ENCODE results near the gene TLX2. TPM values are rescaled to one million over a fixed set of nuclear protein-coding genes. Genes with fewer than 3 reads are reported as not detected.
"Not testable (repeated sequence)": the region's sequence is repeated elsewhere in the genome, so short reads cannot be mapped to it uniquely, and the experiment has no call there.

TLX2 gene
- total RNA-seq, 1 donor from 2014 or later, result not detected

DNA sequence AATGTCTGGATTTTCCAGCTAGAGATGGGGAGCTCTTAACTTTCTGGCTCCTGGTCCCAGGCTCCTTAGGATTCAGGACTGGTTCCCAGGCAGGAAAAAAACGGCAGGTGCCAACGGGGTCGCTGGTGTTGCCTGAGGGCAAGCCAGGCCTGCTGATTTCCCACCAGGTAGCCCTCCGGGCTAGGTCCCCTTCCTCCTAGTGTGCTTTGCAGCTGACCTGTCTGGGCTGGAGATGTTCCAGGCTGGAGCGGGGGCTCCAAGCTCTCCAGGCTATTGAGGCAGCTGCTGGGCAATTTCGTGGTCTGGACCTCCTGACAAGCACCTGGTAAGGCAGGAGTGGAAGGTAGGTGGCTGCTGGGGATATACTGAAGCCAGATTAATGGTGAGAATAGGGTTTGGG is 39.8 kb upstream of the TLX2 start:
- TF ChIP-seq, protein P1, sequence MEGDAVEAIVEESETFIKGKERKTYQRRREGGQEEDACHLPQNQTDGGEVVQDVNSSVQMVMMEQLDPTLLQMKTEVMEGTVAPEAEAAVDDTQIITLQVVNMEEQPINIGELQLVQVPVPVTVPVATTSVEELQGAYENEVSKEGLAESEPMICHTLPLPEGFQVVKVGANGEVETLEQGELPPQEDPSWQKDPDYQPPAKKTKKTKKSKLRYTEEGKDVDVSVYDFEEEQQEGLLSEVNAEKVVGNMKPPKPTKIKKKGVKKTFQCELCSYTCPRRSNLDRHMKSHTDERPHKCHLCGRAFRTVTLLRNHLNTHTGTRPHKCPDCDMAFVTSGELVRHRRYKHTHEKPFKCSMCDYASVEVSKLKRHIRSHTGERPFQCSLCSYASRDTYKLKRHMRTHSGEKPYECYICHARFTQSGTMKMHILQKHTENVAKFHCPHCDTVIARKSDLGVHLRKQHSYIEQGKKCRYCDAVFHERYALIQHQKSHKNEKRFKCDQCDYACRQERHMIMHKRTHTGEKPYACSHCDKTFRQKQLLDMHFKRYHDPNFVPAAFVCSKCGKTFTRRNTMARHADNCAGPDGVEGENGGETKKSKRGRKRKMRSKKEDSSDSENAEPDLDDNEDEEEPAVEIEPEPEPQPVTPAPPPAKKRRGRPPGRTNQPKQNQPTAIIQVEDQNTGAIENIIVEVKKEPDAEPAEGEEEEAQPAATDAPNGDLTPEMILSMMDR (IDR thresholded peaks at IDR 0.05; ENCODE audit: insufficient read depth, low read length, severe bottlenecking), result no peak
- Histone ChIP-seq H3K4me3 (ENCODE audit: low read depth, low read length) (no peak overlapping the region), H3K27me3 (ENCODE audit: control insufficient read depth, insufficient read depth, low read length) (no peaks in the 10 kb centered on the region), H3K36me3 (ENCODE audit: control insufficient read depth, insufficient read depth, low read length) (peaks cover 6% of the 10 kb centered on the region)
- FAIRE-seq (no peak), DNase-seq (ENCODE audit: low read depth) (no peak)

GRCh38 chr2:74474899-74475298 is 39.4 kb upstream of the TLX2 start:
- Histone ChIP-seq H3K4me3 (ENCODE audit: low read depth, low read length) (no peak overlapping the region), H3K27me3 (ENCODE audit: control insufficient read depth, insufficient read depth, low read length) (no peaks in the 10 kb centered on the region), H3K36me3 (ENCODE audit: control insufficient read depth, insufficient read depth, low read length) (peaks cover 6% of the 10 kb centered on the region)
- DNase-seq (ENCODE audit: low read depth) (no peak), FAIRE-seq (no peak)
- TF ChIP-seq, protein P1 (IDR thresholded peaks at IDR 0.05; ENCODE audit: insufficient read depth, low read length, severe bottlenecking), result peak; percentile 44

GRCh38 chr2:74481431-74481830 is 32.8 kb upstream of the TLX2 start:
- peak overlapping the region; percentile 91 for H3K4me3 ChIP-seq (ENCODE audit: low read depth, low read length)
- TF ChIP-seq, protein P1 (IDR thresholded peaks at IDR 0.05; ENCODE audit: insufficient read depth, low read length, severe bottlenecking), result no peak
- FAIRE-seq (no peak), DNase-seq (ENCODE audit: low read depth) (no peak)
- peaks cover 8% of the 10 kb centered on the region for H3K36me3 ChIP-seq (ENCODE audit: control insufficient read depth, insufficient read depth, low read length)
- no peaks in the 10 kb centered on the region for H3K27me3 ChIP-seq (ENCODE audit: control insufficient read depth, insufficient read depth, low read length)

DNA sequence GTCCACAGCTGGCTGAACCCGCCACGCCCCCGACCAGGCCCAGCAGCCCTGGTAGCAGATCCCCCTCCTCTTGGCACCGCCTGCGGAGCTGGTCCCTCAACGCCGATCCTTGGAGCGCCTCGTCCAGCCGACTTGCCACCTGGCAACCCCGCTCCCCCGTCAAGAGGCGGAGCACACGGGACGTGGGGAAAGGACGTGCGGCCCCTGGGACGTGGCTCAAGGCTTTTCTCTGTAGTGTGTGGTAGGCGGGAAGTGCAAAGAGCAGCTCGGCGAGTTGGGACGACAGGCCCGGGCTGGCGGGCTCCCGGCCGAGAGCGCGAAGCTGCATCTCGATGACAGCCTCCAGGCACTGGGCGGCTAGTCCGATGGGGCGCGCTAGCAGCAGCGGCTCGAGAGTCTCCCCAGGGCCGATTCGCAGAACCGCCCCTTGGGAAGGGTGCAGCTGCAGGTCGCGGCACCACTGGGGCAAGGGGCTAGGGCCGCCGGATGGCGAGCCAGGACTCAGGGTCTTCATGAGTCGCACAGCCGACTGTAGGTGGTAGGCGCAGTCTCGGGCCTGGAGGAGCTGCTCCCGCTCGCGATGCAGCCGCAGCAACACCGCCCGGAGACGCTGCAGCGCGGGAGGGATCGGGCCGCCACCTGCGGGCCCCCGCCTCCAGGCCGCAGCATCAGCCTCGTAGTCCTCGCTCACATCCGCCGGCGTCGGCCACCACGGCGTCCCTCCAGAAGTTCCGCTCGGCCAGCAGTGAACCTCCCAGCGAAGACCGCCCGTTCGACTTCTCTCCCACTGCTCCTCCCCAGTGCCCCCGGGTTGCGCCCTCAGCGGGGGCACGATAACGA is 32.1 kb upstream of the TLX2 start:
- H3K36me3 ChIP-seq (ENCODE audit: control insufficient read depth, insufficient read depth, low read length), result peaks cover 6% of the 10 kb centered on the region
- no peaks in the 10 kb centered on the region for H3K27me3 ChIP-seq (ENCODE audit: control insufficient read depth, insufficient read depth, low read length)
- H3K4me3 ChIP-seq (ENCODE audit: low read depth, low read length), result peak overlapping the region; percentile 91
- TF ChIP-seq, protein P1 (IDR thresholded peaks at IDR 0.05; ENCODE audit: insufficient read depth, low read length, severe bottlenecking), result no peak
- DNase-seq (ENCODE audit: low read depth) (peak; percentile 22), FAIRE-seq (no peak)

- Histone ChIP-seq H3K27me3 (ENCODE audit: control insufficient read depth, insufficient read depth, low read length) (no peaks in the 10 kb centered on the region), H3K36me3 (ENCODE audit: control insufficient read depth, insufficient read depth, low read length) (peaks cover 6% of the 10 kb centered on the region), H3K4me3 (ENCODE audit: low read depth, low read length) (peak within 1 kb of the TSS; percentile 91)
- no peak for FAIRE-seq
- TF ChIP-seq, protein P1 (IDR thresholded peaks at IDR 0.05; ENCODE audit: insufficient read depth, low read length, severe bottlenecking), result peak; percentile 95
- peak; percentile 89 for DNase-seq (ENCODE audit: low read depth)
Observed at GRCh38 chr2:74482801-74483674, 31.2 kb upstream of the TLX2 start, which contains the start of the genes CCDC142 and TTC31. Gene CCDC142 (minus strand): TSS chr2:74482998. CDS start chr2:74482837, 161 bp downstream. Gene TTC31 (plus strand): TSS chr2:74483081. CDS start chr2:74483096, 15 bp downstream.

GRCh38 chr2:74483675-74484164 is 30.5 kb upstream of the TLX2 start:
- not testable (repeated sequence) for DNase-seq (ENCODE audit: low read depth); H3K27me3 ChIP-seq (ENCODE audit: control insufficient read depth, insufficient read depth, low read length); FAIRE-seq; H3K36me3 ChIP-seq (ENCODE audit: control insufficient read depth, insufficient read depth, low read length)
- H3K4me3 ChIP-seq (ENCODE audit: low read depth, low read length), result peak overlapping the region; percentile 91
